ENCODE data around the gene MSANTD2.

Gene MSANTD2

GRCh38 chr11:124838805-124839127 lies 38.6 kb upstream of the MSANTD2 start:
- Histone ChIP-seq H3K9me3 (ENCODE audit: control insufficient read depth in 2 of 2, low read length in 2 of 2) (no peaks in the 10 kb centered on the region), H3K4me1 (ENCODE audit: control insufficient read depth, insufficient read depth, low read length) (peaks cover 21% of the 10 kb centered on the region), H3K36me3 (ENCODE audit: control insufficient read depth in 2 of 2, insufficient read depth in 2 of 2, low read length in 2 of 2) (no peaks in the 10 kb centered on the region), H3K27ac (ENCODE audit: low read length) (no peak overlapping the region), H3K9ac (ENCODE audit: low read length in 2 of 2) (no peak overlapping the region), H3K4me3 (ENCODE audit: low read length in 2 of 2) (no peak overlapping the region), H3K27me3 (ENCODE audit: control insufficient read depth in 1 of 2, insufficient read depth in 2 of 2, low read length in 2 of 2) (peaks cover 45 to 61% of the 10 kb centered on the region in 2 donors)

- no peaks in the 10 kb centered on the region for H3K36me3 ChIP-seq (ENCODE audit: control insufficient read depth in 2 of 2, insufficient read depth in 2 of 2, low read length in 2 of 2)
- peaks cover 14% of the 10 kb centered on the region for H3K4me1 ChIP-seq (ENCODE audit: control insufficient read depth, insufficient read depth, low read length)
- no peaks in the 10 kb centered on the region for H3K9me3 ChIP-seq (ENCODE audit: control insufficient read depth in 2 of 2, low read length in 2 of 2)
- no peak overlapping the region for H3K9ac ChIP-seq (ENCODE audit: low read length in 2 of 2)
- peaks cover 33 to 48% of the 10 kb centered on the region in 2 donors for H3K27me3 ChIP-seq (ENCODE audit: control insufficient read depth in 1 of 2, insufficient read depth in 2 of 2, low read length in 2 of 2)
- H3K27ac ChIP-seq (ENCODE audit: low read length), result no peak overlapping the region
- no peak overlapping the region for H3K4me3 ChIP-seq (ENCODE audit: low read length in 2 of 2)
Measured at GRCh38 chr11:124837491-124837856, 37.3 kb upstream of the MSANTD2 start.

- Histone ChIP-seq H3K9me3 (ENCODE audit: control insufficient read depth in 2 of 2, low read length in 2 of 2) (no peaks in the 10 kb centered on the region), H3K36me3 (ENCODE audit: control insufficient read depth in 2 of 2, insufficient read depth in 2 of 2, low read length in 2 of 2) (no peaks in the 10 kb centered on the region), H3K4me1 (ENCODE audit: control insufficient read depth, insufficient read depth, low read length) (peaks cover 14% of the 10 kb centered on the region), H3K27me3 (ENCODE audit: control insufficient read depth in 1 of 2, insufficient read depth in 2 of 2, low read length in 2 of 2) (peaks cover 23 to 33% of the 10 kb centered on the region in 2 donors), H3K9ac (ENCODE audit: low read length in 2 of 2) (peak overlapping the region in 1 of 2 donors; percentile 64), H3K4me3 (ENCODE audit: low read length in 2 of 2) (peak overlapping the region in 1 of 2 donors; percentile 68), H3K27ac (ENCODE audit: low read length) (peak overlapping the region; percentile 11)
Measured at GRCh38 chr11:124835918-124836317, 35.7 kb upstream of the MSANTD2 start.

GRCh38 chr11:124834526-124835180 lies 34.4 kb upstream of the MSANTD2 start:
- Histone ChIP-seq H3K4me3 (ENCODE audit: low read length in 2 of 2) (no peak overlapping the region), H3K27me3 (ENCODE audit: control insufficient read depth in 1 of 2, insufficient read depth in 2 of 2, low read length in 2 of 2) (peaks cover 15 to 21% of the 10 kb centered on the region in 2 donors), H3K9ac (ENCODE audit: low read length in 2 of 2) (no peak overlapping the region), H3K4me1 (ENCODE audit: control insufficient read depth, insufficient read depth, low read length) (peaks cover 9% of the 10 kb centered on the region), H3K9me3 (ENCODE audit: control insufficient read depth in 2 of 2, low read length in 2 of 2) (no peaks in the 10 kb centered on the region), H3K36me3 (ENCODE audit: control insufficient read depth in 2 of 2, insufficient read depth in 2 of 2, low read length in 2 of 2) (no peaks in the 10 kb centered on the region), H3K27ac (ENCODE audit: low read length) (no peak overlapping the region)

GRCh38 chr11:124832571-124832970 lies 32.4 kb upstream of the MSANTD2 start:
- no peaks in the 10 kb centered on the region for H3K36me3 ChIP-seq (ENCODE audit: control insufficient read depth in 2 of 2, insufficient read depth in 2 of 2, low read length in 2 of 2)
- H3K9me3 ChIP-seq (ENCODE audit: control insufficient read depth in 2 of 2, low read length in 2 of 2), result no peaks in the 10 kb centered on the region
- no peak overlapping the region for H3K9ac ChIP-seq (ENCODE audit: low read length in 2 of 2)
- no peak overlapping the region for H3K27ac ChIP-seq (ENCODE audit: low read length)
- peaks cover 0 to under 1% of the 10 kb centered on the region in 2 donors for H3K27me3 ChIP-seq (ENCODE audit: control insufficient read depth in 1 of 2, insufficient read depth in 2 of 2, low read length in 2 of 2)
- H3K4me1 ChIP-seq (ENCODE audit: control insufficient read depth, insufficient read depth, low read length), result no peaks in the 10 kb centered on the region
- no peak overlapping the region for H3K4me3 ChIP-seq (ENCODE audit: low read length in 2 of 2)

GRCh38 chr11:124831897-124832296 lies 31.7 kb upstream of the MSANTD2 start:
- Histone ChIP-seq H3K9me3 (ENCODE audit: control insufficient read depth in 2 of 2, low read length in 2 of 2) (no peaks in the 10 kb centered on the region), H3K36me3 (ENCODE audit: control insufficient read depth in 2 of 2, insufficient read depth in 2 of 2, low read length in 2 of 2) (no peaks in the 10 kb centered on the region), H3K27me3 (ENCODE audit: control insufficient read depth in 1 of 2, insufficient read depth in 2 of 2, low read length in 2 of 2) (no peaks in the 10 kb centered on the region), H3K4me3 (ENCODE audit: low read length in 2 of 2) (no peak overlapping the region), H3K9ac (ENCODE audit: low read length in 2 of 2) (no peak overlapping the region), H3K27ac (ENCODE audit: low read length) (no peak overlapping the region), H3K4me1 (ENCODE audit: control insufficient read depth, insufficient read depth, low read length) (no peaks in the 10 kb centered on the region)

- H3K27ac ChIP-seq (ENCODE audit: low read length), result no peak overlapping the region
- no peak overlapping the region for H3K4me3 ChIP-seq (ENCODE audit: low read length in 2 of 2)
- no peaks in the 10 kb centered on the region for H3K36me3 ChIP-seq (ENCODE audit: control insufficient read depth in 2 of 2, insufficient read depth in 2 of 2, low read length in 2 of 2)
- no peak overlapping the region for H3K9ac ChIP-seq (ENCODE audit: low read length in 2 of 2)
- no peaks in the 10 kb centered on the region for H3K4me1 ChIP-seq (ENCODE audit: control insufficient read depth, insufficient read depth, low read length)
- no peaks in the 10 kb centered on the region for H3K9me3 ChIP-seq (ENCODE audit: control insufficient read depth in 2 of 2, low read length in 2 of 2)
- H3K27me3 ChIP-seq (ENCODE audit: control insufficient read depth in 1 of 2, insufficient read depth in 2 of 2, low read length in 2 of 2), result peaks cover 0 to 5% of the 10 kb centered on the region in 2 donors
Measured at GRCh38 chr11:124830749-124831148, 30.5 kb upstream of the MSANTD2 start.

- Histone ChIP-seq H3K4me3 (ENCODE audit: low read length in 2 of 2) (no peak overlapping the region), H3K9ac (ENCODE audit: low read length in 2 of 2) (no peak overlapping the region)
Measured at GRCh38 chr11:124829986-124830385, 29.8 kb upstream of the MSANTD2 start.

GRCh38 chr11:124825876-124826275 lies 25.7 kb upstream of the MSANTD2 start:
- Histone ChIP-seq H3K27me3 (ENCODE audit: control insufficient read depth in 1 of 2, insufficient read depth in 2 of 2, low read length in 2 of 2) (peaks cover 3 to 7% of the 10 kb centered on the region in 2 donors), H3K9me3 (ENCODE audit: control insufficient read depth in 2 of 2, low read length in 2 of 2) (no peaks in the 10 kb centered on the region), H3K4me1 (ENCODE audit: control insufficient read depth, insufficient read depth, low read length) (no peaks in the 10 kb centered on the region), H3K4me3 (ENCODE audit: low read length in 2 of 2) (no peak overlapping the region), H3K27ac (ENCODE audit: low read length) (no peak overlapping the region), H3K9ac (ENCODE audit: low read length in 2 of 2) (no peak overlapping the region), H3K36me3 (ENCODE audit: control insufficient read depth in 2 of 2, insufficient read depth in 2 of 2, low read length in 2 of 2) (no peaks in the 10 kb centered on the region)

More at GRCh38 chr11:124829986-124830385, 29.8 kb upstream of the MSANTD2 start:
- peaks cover 0 to 5% of the 10 kb centered on the region in 2 donors for H3K27me3 ChIP-seq (ENCODE audit: control insufficient read depth in 1 of 2, insufficient read depth in 2 of 2, low read length in 2 of 2)
- no peaks in the 10 kb centered on the region for H3K36me3 ChIP-seq (ENCODE audit: control insufficient read depth in 2 of 2, insufficient read depth in 2 of 2, low read length in 2 of 2)
- H3K27ac ChIP-seq (ENCODE audit: low read length), result no peak overlapping the region
- H3K4me1 ChIP-seq (ENCODE audit: control insufficient read depth, insufficient read depth, low read length), result no peaks in the 10 kb centered on the region
- H3K9me3 ChIP-seq (ENCODE audit: control insufficient read depth in 2 of 2, low read length in 2 of 2), result no peaks in the 10 kb centered on the region

- H3K9ac ChIP-seq (ENCODE audit: low read length in 2 of 2), result no peak overlapping the region
- no peak overlapping the region for H3K4me3 ChIP-seq (ENCODE audit: low read length in 2 of 2)
- H3K4me1 ChIP-seq (ENCODE audit: control insufficient read depth, insufficient read depth, low read length), result no peaks in the 10 kb centered on the region
- no peak overlapping the region for H3K27ac ChIP-seq (ENCODE audit: low read length)
- no peaks in the 10 kb centered on the region for H3K36me3 ChIP-seq (ENCODE audit: control insufficient read depth in 2 of 2, insufficient read depth in 2 of 2, low read length in 2 of 2)
- H3K9me3 ChIP-seq (ENCODE audit: control insufficient read depth in 2 of 2, low read length in 2 of 2), result no peaks in the 10 kb centered on the region
- peaks cover 10 to 16% of the 10 kb centered on the region in 2 donors for H3K27me3 ChIP-seq (ENCODE audit: control insufficient read depth in 1 of 2, insufficient read depth in 2 of 2, low read length in 2 of 2)
Measured at GRCh38 chr11:124823512-124824376, 23.5 kb upstream of the MSANTD2 start.
